Esophagus mucosa (tissue), 1 donor: Measurements from ENCODE around the gene IL17RD. TPM values are rescaled to one million over a fixed set of nuclear protein-coding genes. Genes with fewer than 3 reads are reported as not detected.
A peak's percentile ranks its signal among the peaks of the same experiment; 100 is the strongest.

Source experiments
- ATAC-seq: fragments of 200-7000 bp; cut with Tn5 transposase; one replicate; pipeline ENCODE4 v1.9.1; 2020
- total RNA-seq: library from RNA; stranded (reverse); gene quantifications from one replicate; pipeline ENCODE4 v1.2.4, GENCODE V29; 2023
- donor health status: DM: yes; HTN: yes; CAD: no.

Gene IL17RD
- total RNA-seq, 1 donor from 2014 or later, result 2.4 TPM

DNA sequence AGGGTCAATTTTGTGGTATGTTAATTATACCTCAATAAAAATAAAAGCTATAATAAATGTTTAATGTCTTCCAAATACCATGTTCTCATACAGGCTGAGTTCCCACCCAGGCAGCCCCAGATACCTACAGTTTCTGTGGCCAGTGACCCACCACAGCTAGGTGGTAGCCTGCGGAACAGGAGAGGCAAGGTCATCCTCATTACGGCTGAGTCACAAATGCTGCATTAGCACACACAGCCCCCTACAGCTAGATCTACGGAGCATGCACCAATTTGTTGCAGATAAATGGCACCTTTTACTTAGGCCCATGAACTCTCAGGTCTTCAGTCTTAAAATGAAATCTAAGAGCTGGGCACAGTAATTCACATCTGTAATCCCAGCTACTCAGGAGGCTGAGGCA, 99.6 kb downstream of the IL17RD start:
- no peak for ATAC-seq

DNA sequence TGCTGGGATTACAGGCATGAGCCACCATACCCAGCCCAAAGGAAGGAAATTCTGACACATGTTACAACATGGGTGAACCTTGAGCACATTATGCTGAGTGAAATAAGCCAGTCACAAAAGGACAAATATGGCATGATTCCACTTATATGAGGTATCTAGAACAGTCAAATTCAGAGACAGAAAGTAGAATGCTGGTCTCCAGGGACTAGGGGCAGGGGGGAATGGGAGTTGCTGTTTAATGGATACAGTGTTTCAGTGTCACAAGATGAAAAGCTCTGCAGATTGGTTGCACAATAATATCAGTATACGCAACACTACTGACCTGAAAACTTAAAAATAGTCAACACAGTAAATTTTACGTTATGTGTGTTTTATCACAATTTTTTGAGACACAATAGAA, 100.6 kb downstream of the IL17RD start:
- ATAC-seq, result no peak

DNA sequence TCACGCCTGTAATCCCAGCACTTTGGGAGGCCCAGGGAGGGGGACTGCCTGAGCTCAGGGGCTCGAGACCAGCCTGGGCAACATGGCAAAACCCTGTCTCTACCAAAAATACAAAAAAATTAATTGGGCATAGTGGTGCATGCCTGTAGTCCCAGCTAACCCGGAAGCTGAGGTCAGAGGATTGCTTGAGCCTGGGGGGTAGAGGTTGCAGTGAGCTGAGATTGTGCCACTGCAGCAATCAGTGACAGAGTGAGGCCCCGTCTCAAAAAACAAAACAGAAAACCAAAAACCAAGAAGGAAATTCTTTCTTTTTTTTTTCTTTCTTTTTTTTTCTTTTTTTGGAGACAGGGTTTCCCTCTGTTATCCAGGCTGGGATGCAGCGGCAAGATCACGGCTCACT, 101.2 kb downstream of the IL17RD start:
- no peak for ATAC-seq

DNA sequence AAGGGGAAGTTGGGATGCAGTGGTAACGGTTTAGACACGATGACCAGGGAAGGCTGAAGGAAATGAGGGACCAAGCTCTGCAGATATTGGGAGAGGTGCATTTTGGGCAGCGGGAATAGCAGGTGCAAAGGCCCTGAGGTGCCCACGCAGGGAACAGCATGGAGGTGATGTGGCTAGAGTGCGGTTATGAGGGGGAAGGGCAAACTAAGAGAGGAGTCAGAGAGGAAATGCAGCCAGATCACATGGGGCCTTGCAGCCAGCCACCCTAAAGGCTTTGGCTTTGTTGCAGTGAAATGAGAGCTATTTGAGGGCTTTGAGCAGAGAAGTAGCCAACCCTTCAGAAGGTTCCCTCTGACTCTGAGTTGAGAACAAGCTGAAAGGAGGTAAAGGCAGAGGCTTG, 102.1 kb downstream of the IL17RD start:
- no peak for ATAC-seq

DNA sequence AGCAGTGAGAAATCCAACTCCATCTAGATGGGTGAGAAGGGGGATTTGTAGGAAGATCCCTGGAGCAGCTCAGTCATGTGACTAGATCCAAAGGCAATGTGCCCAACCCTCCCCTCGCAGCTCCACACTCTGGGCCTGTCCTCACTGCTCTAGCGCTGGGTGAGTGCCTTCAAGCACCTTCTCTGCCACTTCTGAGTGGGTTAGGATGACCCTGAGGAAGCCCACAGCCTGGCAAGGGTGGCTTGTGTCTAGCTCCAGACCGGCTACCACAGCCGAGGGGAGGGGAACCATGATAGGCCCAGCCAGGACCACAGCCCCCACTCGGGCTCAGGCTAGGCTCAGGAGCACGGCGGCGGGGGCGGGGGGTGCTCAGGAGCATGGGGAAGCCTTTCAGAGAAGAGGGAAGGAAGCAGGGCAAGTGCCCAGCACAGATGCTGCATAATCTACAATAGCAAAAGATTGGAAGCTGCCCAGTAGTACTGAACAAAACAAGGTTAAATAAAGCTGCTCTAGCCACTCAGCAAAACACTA, 103.0 kb downstream of the IL17RD start:
- ATAC-seq, result peak; percentile 9

DNA sequence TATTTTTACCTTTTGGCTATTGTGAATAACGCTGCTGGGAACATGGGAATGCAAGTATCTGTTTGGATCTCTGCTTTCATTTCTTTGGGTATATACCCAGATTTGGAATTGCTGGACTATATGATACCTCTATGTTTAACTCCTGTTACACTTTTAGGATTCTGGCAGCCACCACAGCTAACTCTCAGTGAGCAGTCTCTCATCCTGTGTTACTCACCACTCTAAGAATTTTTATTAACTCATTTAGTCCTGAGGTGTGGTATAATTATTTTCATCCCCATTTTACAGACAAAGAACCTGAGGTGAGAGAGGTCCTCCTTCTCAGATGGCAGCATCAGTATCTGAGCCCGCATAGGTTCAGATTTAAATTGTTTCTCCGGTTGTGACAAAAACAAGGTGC, 103.6 kb downstream of the IL17RD start:
- peak; percentile 4 for ATAC-seq

DNA sequence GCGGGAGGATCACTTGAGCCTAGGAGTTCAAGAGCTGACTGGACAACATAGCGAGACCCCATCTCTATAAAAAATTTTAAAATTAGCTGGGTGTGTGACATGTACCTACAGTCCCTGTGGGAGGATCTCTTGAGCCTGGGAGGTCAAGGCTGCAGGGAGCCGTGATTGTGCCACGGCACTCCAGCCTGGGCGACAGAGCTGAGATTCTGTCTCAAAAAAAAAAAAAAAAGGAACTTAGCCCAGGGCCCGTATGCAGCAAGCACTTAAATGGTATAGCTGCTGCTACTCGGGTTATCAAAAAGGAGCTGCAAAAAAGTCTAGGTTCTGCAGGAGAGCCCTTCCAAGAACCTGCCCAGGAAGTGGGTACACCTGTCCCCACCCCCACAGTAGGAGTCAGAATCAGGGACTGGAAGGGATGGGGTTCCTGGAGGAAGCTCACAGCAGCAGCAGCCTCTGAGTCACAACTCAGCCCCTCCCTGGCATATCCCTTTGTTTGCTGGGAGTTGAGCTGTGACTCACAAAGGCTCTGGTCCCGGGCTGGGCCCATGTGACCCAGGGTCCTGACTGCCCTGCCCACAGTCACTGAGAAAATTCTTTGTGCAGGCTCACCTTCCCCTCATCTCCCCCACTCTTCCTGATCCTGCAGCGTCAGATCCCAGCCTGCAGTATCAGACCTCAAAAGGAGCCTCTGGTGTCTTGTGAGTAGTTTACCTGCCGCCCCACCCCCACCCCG, 104.9 kb downstream of the IL17RD start, which contains the start of gene SPATA12:
Gene SPATA12 (plus strand): TSS at position 576 of the 733 bp plus-strand sequence. CDS start 13,031 bp downstream, outside the sequence.
- ATAC-seq, result peak; percentile 99

DNA sequence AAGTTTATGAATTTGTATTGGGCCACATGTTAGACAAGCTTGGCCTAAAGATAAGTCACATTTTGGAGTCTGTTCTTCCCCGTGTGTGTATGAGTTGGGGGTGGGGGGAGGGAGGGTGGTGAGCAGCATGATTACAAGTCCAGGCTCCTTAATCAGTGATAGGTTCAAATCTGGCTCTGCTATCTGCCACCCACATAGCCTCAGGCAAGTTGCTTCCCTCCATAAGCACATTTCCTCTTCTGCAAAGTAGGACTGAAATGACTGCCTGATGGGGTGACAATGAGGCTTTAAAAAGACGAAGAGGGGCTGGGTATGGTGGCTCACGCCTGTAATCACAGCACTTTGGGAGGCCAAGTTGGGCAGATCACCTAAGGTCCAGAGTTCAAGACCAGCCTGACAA, 105.7 kb downstream of the IL17RD start:
- no peak for ATAC-seq

DNA sequence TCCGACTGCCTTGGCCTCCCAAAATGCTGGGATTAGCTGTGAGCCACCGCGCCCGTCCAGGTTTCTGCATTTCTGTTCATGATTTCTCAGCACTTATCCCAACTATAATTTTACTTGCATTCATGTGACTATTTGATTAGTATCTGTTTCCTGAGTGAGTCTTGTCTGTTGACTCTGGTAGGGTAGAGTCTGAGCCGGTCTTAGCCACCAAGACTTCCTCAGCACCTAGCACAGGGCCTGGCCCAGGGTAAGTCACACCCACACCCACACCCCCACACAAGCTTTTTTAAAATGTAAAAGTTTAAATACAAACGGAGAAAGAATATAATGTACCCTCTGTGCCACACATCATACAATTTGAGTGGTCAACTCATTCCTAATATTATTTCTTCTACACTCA, 107.8 kb downstream of the IL17RD start:
- ATAC-seq, result no peak

DNA sequence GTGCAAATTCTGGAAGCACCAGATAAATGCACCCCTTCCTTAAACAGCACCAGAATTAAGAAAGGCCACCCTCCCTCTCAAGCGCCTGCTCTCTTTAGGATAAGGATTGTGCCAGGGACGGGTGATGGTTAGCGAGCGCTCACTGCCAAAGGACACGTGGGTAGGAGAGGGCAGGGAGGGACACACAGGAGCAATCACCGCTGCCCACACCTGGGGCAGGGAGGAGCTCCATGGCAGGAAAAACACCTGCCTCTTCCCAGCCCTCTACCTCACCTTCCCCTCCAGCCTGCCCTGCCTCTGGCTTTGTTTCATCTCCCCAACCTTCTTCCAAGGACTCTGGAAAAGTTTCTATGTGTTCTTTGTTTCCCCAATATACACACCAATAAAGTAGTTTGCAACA, 112.0 kb downstream of the IL17RD start:
- peak; percentile 32 for ATAC-seq

DNA sequence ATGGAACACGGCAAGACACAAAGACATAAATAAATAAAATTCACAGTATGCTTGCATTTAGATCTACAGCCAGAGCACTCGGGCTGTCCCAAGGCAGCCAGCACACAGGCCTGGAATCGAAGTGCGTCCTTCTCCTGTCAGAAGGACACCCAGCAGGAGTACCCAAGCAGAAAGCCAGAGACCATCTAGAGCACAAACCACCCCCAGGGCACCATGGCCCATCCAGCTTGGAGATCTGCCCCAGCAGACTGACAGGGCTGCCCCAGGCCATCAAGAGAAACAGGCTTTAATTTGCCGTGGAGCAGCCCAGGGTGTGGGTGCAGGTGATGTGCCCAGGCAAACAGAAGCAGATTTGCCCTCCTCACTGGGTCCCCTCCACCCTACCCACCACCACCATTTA, 112.5 kb downstream of the IL17RD start:
- ATAC-seq, result no peak

DNA sequence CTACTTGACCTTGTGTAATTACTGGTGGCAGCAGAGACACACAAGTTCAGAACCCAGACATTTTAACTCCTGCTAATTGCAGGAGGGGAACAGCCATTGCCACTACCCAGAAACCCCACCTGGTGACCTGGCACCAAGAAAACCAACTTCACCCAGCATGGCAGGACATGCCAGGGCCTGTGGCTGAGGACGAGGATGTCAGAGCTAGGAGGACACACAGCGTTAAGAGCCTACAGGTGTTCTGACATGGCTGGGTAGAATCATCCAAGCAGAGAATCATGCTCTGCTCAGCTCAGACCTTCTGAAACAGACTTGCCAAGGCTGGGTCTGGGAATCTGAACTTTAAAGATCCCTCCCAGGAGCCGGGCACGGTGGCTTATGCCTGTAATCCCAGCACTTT, 116.4 kb downstream of the IL17RD start:
- ATAC-seq, result peak; percentile 86

DNA sequence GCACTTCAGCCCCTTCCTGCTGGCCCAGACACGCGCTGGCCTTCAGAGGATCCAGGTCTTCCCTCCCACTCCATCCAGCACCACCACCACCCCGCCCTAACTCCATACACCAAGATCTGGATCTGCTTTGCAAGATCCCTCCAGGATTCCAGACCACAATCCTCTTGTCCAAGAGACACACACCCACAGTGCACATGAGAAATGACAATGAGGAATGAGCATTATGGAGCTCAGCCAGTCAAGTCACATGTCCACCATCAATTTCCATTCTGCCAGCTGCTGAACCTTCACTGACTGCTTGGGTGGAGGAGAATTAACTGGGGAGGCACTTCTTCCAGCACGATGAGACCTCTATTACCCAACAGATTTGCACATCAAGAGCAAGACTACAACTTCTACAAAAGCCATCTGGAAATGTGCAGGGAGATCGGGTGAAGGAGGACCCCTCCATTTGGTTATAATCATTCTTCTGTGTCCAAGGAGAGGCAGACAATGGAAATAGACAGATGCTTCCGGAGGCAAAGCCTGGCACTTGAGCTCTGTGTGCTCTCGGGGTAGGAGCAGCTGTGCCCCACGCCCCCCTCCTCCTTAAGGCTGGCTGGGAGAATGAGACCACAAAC, 117.0 kb downstream of the IL17RD start:
- ATAC-seq, result peak; percentile 81

DNA sequence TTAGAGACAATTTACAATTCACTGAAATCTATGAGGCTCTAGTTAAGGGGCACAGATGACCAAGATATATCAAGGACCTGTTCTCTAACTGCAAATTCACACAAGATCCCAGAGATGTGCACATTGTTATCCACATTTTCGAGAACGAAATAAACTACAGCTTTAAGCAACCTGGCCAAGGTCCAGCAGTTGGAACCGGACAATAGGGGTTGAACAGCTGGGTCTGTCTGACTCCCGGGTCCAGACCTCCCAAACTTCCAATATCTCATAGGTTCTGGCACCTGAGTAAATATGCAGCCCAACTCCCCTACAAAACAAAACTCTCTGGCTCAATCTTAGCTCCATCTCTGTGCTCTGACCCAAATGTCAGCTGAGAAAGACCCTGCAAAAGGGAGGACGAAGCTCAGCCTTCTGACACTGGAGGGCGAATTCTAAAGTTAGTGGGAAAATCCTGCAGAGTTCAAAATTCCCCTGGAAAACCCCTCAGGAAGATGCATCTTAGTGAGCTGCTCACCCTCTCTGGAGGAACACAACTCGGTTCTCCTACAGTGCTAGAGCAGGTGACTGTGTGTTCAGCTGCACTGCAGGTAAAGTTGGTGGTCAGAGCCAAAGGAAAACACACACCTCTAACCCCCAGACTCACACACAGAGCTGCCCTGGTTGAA, 118.9 kb downstream of the IL17RD start:
- ATAC-seq, result no peak

DNA sequence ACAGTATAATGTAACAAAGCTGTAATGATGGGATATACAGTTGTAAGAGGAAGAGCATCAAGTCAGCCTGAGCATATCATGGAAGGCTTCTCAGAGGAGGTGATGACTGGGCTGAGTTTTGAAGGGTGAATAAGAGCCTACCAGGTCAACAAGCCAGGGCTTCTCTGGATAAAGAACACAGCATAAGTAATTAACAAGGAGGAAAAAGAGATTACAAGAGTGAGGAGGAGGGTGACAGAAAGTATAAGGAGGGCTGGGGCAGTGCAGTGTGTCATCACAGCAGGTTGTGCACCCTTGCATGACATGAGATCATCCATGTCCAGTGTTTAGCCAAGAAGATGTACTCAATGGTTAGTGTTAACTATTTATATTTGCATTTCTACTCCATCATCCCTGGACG, 121.6 kb downstream of the IL17RD start:
- no peak for ATAC-seq

DNA sequence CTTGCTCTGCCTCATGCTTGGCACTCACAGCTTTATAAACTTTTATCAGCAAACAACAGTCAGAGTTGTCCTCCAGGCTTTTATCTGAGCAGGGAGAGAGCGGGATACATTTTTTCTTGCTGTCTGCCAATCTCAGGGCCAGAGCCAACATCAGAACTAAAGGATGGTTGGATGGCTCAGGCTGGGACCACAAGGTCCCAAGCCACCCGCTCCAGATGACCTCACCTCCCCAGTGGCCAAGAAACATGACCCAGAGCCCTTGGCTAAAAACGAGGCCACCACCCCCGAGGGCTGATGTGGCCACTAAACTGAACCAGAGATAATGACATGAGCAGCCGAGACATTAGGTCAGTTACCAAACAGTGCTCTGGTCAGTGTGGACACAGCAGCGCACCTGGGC, 123.5 kb downstream of the IL17RD start:
- no peak for ATAC-seq

Other genes with a start within 250 kb of the IL17RD start
- not detected for gene SPATA12, start 104.7 kb downstream of the IL17RD start, total RNA-seq
- 0.80 TPM for gene HESX1, start 34.6 kb upstream of the IL17RD start, total RNA-seq
- gene APPL1, start 62.4 kb upstream of the IL17RD start, total RNA-seq, result 33.0 TPM
- not detected for gene ASB14, start 127.3 kb upstream of the IL17RD start, total RNA-seq